Endodermal cell (in vitro differentiated cells): ENCODE data around the gene PLEKHA8. TPM values are rescaled to one million over a fixed set of nuclear protein-coding genes. Genes with fewer than 3 reads are reported as not detected.

Experiments
- DNase-seq: peaks from one replicate; pipeline ENCODE4 v3.0.0-alpha.2; 2017
- H3K27ac ChIP-seq: 2 replicates; pipeline ENCODE4 v1.5.1; 2013; ENCODE audit warnings: mild to moderate bottlenecking, low read depth, low read length, moderate library complexity
- H3K27me3 ChIP-seq: 2 replicates; pipeline ENCODE4 v1.6.1; 2013; ENCODE audit warnings: mild to moderate bottlenecking, low read length, moderate library complexity; ENCODE audit not compliant: insufficient read depth, control insufficient read depth, poor library complexity, severe bottlenecking
- H3K36me3 ChIP-seq: 2 replicates; pipeline ENCODE4 v1.7.0; 2013; ENCODE audit warnings: mild to moderate bottlenecking, low read length, moderate library complexity; ENCODE audit not compliant: control insufficient read depth, insufficient read depth
- H3K4me1 ChIP-seq: one replicate; pipeline ENCODE4 v1.7.0; 2013; ENCODE audit warnings: low read length; ENCODE audit not compliant: control insufficient read depth, insufficient read depth
- H3K4me3 ChIP-seq: 2 replicates; pipeline ENCODE4 v1.5.1; 2013; ENCODE audit warnings: mild to moderate bottlenecking, low read length, moderate library complexity
- H3K9ac ChIP-seq: 2 replicates; pipeline ENCODE4 v1.6.1; 2013; ENCODE audit warnings: mild to moderate bottlenecking, low read length, moderate library complexity; ENCODE audit not compliant: poor library complexity, severe bottlenecking; ENCODE audit errors: extremely low read depth
- H3K9me3 ChIP-seq: 2 replicates; pipeline ENCODE4 v1.6.1; 2013; ENCODE audit warnings: mild to moderate bottlenecking, low read length, moderate library complexity; ENCODE audit not compliant: control insufficient read depth
- H3K27ac Mint-ChIP-seq: 2 replicates; pipeline ENCODE4 v1.8.0; 2020; ENCODE audit warnings: mixed read lengths
- H3K27me3 Mint-ChIP-seq: 2 replicates; pipeline ENCODE4 v1.8.0; 2021; ENCODE audit warnings: mild to moderate bottlenecking, mixed read lengths; ENCODE audit not compliant: insufficient read depth
- H3K36me3 Mint-ChIP-seq: 2 replicates; pipeline ENCODE4 v1.8.0; 2020; ENCODE audit warnings: low read depth, mixed read lengths
- H3K4me1 Mint-ChIP-seq: 2 replicates; pipeline ENCODE4 v1.8.0; 2020; ENCODE audit warnings: mixed read lengths
- H3K4me3 Mint-ChIP-seq: 2 replicates; pipeline ENCODE4 v1.8.0; 2020; ENCODE audit warnings: mild to moderate bottlenecking, moderate library complexity, mixed read lengths
- H3K9me3 Mint-ChIP-seq: 2 replicates; pipeline ENCODE4 v1.8.0; 2020; ENCODE audit warnings: mild to moderate bottlenecking, mixed read lengths
- WGBS, 2 experiments: methylation state at CpG; one replicate each; pipeline versions ENCODE4 v1.1.5 to v1.1.7; 2013; ENCODE audit warnings: missing lambda C conversion rate in 2 of 2, mixed read lengths in 1 of 2; ENCODE audit not compliant: insufficient coverage in 1 of 2, insufficient read length in 1 of 2; 5-methylcytosine and 5-hydroxymethylcytosine counted together
- total RNA-seq, 2 donors: library from RNA; stranded (reverse); fragmentation: NEBNext Ultra II Directional in 1 of 2; extraction: Animal tissue kit (Norgen Biotek cat#: 25700) in 1 of 2; gene quantifications; 2 replicates in 1 of 2; 3 replicates in 1 of 2; pipeline ENCODE4 v1.2.1, GENCODE V29; 2021
- TF ChIP-seq, protein P1 (sequence below): fragments of 200-600 bp; sonication (generic); conservative IDR thresholded peaks from 2 replicates; pipeline ENCODE4 v1.5.0; 2021; ENCODE audit warnings: antibody characterized with exemption, mild to moderate bottlenecking

The PLEKHA8 gene
- total RNA-seq, 2 donors from 2014 or later, result 37.7 to 42.2 TPM

DNA sequence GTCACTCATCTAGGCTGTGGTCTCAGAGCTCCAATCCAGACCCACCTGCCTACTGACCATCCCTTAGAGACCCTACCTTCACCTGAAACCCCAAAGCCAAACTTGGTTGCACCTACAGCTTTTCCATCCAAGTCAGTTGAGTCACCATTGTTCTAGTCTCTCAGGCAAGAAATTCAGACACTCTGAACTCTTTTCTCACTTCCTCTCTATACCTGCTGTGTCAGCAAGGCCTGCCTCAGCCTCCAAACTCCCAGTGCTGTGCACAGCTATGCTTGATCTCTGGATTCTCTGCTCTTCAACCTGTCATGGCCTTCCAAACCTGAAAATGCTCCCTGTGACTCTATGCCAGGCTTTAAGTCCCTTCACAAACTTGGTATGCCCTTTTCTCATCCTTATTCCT is 59.2 kb downstream of the PLEKHA8 start:
- H3K36me3 ChIP-seq, result peaks cover 15% of the 10 kb centered on the region
- H3K9ac ChIP-seq, result no peak overlapping the region
- H3K9me3 Mint-ChIP-seq, result no peaks in the 10 kb centered on the region
- TF ChIP-seq, protein P1, sequence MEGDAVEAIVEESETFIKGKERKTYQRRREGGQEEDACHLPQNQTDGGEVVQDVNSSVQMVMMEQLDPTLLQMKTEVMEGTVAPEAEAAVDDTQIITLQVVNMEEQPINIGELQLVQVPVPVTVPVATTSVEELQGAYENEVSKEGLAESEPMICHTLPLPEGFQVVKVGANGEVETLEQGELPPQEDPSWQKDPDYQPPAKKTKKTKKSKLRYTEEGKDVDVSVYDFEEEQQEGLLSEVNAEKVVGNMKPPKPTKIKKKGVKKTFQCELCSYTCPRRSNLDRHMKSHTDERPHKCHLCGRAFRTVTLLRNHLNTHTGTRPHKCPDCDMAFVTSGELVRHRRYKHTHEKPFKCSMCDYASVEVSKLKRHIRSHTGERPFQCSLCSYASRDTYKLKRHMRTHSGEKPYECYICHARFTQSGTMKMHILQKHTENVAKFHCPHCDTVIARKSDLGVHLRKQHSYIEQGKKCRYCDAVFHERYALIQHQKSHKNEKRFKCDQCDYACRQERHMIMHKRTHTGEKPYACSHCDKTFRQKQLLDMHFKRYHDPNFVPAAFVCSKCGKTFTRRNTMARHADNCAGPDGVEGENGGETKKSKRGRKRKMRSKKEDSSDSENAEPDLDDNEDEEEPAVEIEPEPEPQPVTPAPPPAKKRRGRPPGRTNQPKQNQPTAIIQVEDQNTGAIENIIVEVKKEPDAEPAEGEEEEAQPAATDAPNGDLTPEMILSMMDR, result no peak
- H3K27ac Mint-ChIP-seq, result no peak overlapping the region
- DNase-seq, result no peak
- no peaks in the 10 kb centered on the region for H3K4me1 ChIP-seq
- no peak overlapping the region for H3K4me3 Mint-ChIP-seq
- H3K27ac ChIP-seq, result no peak overlapping the region
- no peaks in the 10 kb centered on the region for H3K27me3 Mint-ChIP-seq
- no peaks in the 10 kb centered on the region for H3K9me3 ChIP-seq
- no peaks in the 10 kb centered on the region for H3K4me1 Mint-ChIP-seq
- peaks cover 4% of the 10 kb centered on the region for H3K36me3 Mint-ChIP-seq
- no peaks in the 10 kb centered on the region for H3K27me3 ChIP-seq
- H3K4me3 ChIP-seq, result no peak overlapping the region

- TF ChIP-seq, protein P1, result no peak
- Histone ChIP-seq H3K9ac (no peak overlapping the region), H3K4me3 (no peak overlapping the region), H3K27me3 (no peaks in the 10 kb centered on the region), H3K4me1 (no peaks in the 10 kb centered on the region), H3K27ac (no peak overlapping the region), H3K36me3 (peaks cover 11% of the 10 kb centered on the region), H3K9me3 (no peaks in the 10 kb centered on the region)
- Mint-ChIP-seq H3K27me3 (no peaks in the 10 kb centered on the region), H3K4me1 (no peaks in the 10 kb centered on the region), H3K27ac (no peak overlapping the region), H3K36me3 (peaks cover 4% of the 10 kb centered on the region), H3K4me3 (no peak overlapping the region), H3K9me3 (no peaks in the 10 kb centered on the region)
- no peak for DNase-seq
Measured at GRCh38 chr7:30088362-30088761, 60.1 kb downstream of the PLEKHA8 start.

DNA sequence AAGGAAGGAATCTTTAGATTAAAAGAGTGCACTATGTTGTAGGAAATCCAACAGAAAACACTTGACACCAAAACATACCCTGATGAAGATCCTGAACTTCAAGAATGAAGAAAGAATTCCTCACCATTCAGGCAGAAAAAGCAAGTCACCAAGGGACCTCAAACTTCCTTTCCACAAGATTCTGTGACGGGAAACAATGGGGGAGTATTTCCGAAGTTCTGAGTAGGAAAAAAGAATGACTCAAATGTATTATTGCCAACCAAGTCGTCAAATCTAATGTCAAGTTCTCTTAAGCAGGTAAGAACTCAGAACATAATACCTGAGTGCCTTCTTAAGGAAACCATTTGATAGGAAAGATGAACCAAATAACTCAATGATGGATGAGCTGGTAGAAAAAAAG is 61.9 kb downstream of the PLEKHA8 start:
- DNase-seq, result no peak
- H3K9ac ChIP-seq, result no peak overlapping the region
- TF ChIP-seq, protein P1, result no peak
- Mint-ChIP-seq H3K9me3 (peaks cover 8% of the 10 kb centered on the region), H3K4me1 (no peaks in the 10 kb centered on the region), H3K36me3 (peaks cover 12% of the 10 kb centered on the region), H3K27ac (no peak overlapping the region), H3K4me3 (no peak overlapping the region), H3K27me3 (no peaks in the 10 kb centered on the region)
- no peaks in the 10 kb centered on the region for H3K4me1 ChIP-seq
- H3K4me3 ChIP-seq, result no peak overlapping the region
- H3K36me3 ChIP-seq, result peaks cover 10% of the 10 kb centered on the region
- H3K9me3 ChIP-seq, result no peaks in the 10 kb centered on the region
- H3K27ac ChIP-seq, result no peak overlapping the region
- no peaks in the 10 kb centered on the region for H3K27me3 ChIP-seq
- 88 to 100% methylated on average over 3 of the region's 3 CpGs for WGBS, 2 experiments
